ENCODE data around the gene RHEX. TPM values are rescaled to one million over a fixed set of nuclear protein-coding genes. Genes with fewer than 3 reads are reported as not detected.
A peak's percentile ranks its signal among the peaks of the same experiment; 100 is the strongest.

The RHEX gene
- total and polyA plus RNA-seq, 2 of the 13 experiments (the other 11 are each of a cell fraction or from before 2014, with no cell fraction given), result 1.4 to 2.7 TPM

DNA sequence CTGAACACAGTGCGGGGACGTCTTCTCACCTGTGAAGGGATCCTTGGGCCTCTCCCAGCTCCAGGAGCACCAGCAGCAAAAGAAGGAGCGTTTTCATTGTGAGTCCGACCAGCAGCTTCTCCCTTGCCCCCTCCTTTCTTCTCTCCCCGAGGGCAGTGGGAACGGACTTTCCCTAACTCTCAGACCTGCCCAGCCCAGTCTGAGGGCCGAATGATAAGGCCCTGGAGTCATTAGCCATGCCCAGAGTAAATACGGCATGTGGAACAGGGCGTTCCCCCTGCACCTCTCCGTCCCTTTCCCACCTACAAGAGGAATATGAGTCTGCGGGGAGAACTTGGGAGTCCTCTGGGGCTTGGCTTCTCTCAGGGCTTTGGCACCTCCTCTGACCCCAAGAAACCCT lies 29.3 kb upstream of the RHEX start, which contains the start of gene CTSE:
TSS of gene CTSE (minus strand) at position 201 of the 400 bp plus-strand sequence. CDS start at position 97, 104 bp downstream.
- CTCF ChIA-PET (ENCODE audit: low intra/inter-chr PET ratio, low total read pairs), result no interaction called here
- DNase-seq (ENCODE audit: low spot score) (no peak), FAIRE-seq (no peak), ATAC-seq (peak; percentile 54)
- POLR2A ChIA-PET, result no interaction called here
- Histone ChIP-seq H3K4me1 (ENCODE audit: insufficient read depth, low read length) (peaks cover 31% of the 10 kb centered on the region), H3K27me3 (ENCODE audit: control insufficient read depth in 1 of 2, insufficient read depth in 2 of 2, low read length in 2 of 2) (peaks cover 0 to 22% of the 10 kb centered on the region in 2 experiments; a peak in 3 of 5 replicates), H3K4me3 (replicated peaks in 1 of 3; ENCODE audit: insufficient read depth in 1 of 3, low read depth in 2 of 3, low read length in 3 of 3) (no peak within 1 kb of the TSS; a peak in 1 of 6 replicates), H3K79me2 (ENCODE audit: insufficient read depth, low read length) (no peaks in the 10 kb centered on the region), H4K20me1 (ENCODE audit: insufficient read depth, low read length) (no peaks in the 10 kb centered on the region), H3K27ac (ENCODE audit: extremely low read length, insufficient read depth, low read length) (no peak within 1 kb of the TSS), H3K9me3 (ENCODE audit: low read length) (no peaks in the 10 kb centered on the region), H3K9ac (ENCODE audit: insufficient read depth, low read depth, low read length) (no peak within 1 kb of the TSS), H2AFZ (ENCODE audit: low read length) (no peak within 1 kb of the TSS), H3K4me2 (ENCODE audit: low read depth, low read length) (peak within 1 kb of the TSS; percentile 12; the same call in 1 of the 2 replicates), H3K36me3 (replicated peaks in 1 of 2; ENCODE audit: control insufficient read depth in 1 of 2, insufficient read depth in 2 of 2, low read length in 2 of 2) (no peaks in the 10 kb centered on the region)
- TF ChIP-seq ZSCAN20 (CRISPR knock-in tag; IDR thresholded peaks at IDR 0.05; ENCODE audit: borderline replicate concordance), result no peak
- TF ChIP-seq GZF1 (CRISPR knock-in tag; IDR thresholded peaks at IDR 0.05), result peak; percentile 26; the same call in 1 of the 2 replicates
- WGBS (ENCODE audit: low lambda C conversion rate), result 26% methylated on average over 6 of the region's 11 CpGs
- intact Hi-C loops (cut with micrococcal nuclease; ENCODE audit: unreplicated experiment) (no loop called here), in situ Hi-C loops (cut with HindIII; ENCODE audit: extremely low pct_ligation_motif_present, low pct_unique_long_range_greater_than_20kb) (no loop called here)
- no TSS peak for BruUV-seq (replicated peaks)

DNA sequence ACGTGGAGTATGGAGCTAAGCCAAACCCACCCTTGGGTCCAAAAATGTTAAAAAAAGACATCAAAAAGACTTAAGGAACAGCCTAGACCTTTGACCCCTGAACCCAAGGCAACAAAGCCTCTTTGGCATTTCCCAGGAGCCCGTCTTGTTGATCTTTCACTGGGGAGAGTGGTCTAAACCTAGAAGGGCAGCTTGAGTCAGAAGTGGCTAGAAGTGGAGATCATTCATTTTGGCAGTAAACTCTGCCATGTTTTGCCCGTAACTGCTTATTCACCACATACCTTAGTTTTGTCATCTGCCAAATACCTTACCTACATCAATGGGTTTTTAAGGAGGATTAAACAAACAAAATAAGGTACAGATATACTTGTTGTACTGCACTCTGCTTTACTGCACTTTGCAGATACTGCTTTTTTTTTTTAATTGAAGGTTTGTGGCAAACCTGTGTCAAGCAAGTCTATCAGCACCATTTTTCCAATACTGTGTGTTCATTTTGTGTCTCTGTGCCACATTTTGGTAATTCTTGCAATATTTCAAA lies 27.6 kb upstream of the RHEX start:
- BruUV-seq (replicated peaks), result no TSS peak
- Histone ChIP-seq H3K4me2 (ENCODE audit: low read depth, low read length) (no peak overlapping the region), H3K9me3 (ENCODE audit: low read length) (no peaks in the 10 kb centered on the region), H4K20me1 (ENCODE audit: insufficient read depth, low read length) (no peaks in the 10 kb centered on the region), H3K4me3 (replicated peaks in 1 of 3; ENCODE audit: insufficient read depth in 1 of 3, low read depth in 2 of 3, low read length in 3 of 3) (no peak overlapping the region), H3K36me3 (replicated peaks in 1 of 2; ENCODE audit: control insufficient read depth in 1 of 2, insufficient read depth in 2 of 2, low read length in 2 of 2) (no peaks in the 10 kb centered on the region), H3K27me3 (ENCODE audit: control insufficient read depth in 1 of 2, insufficient read depth in 2 of 2, low read length in 2 of 2) (peaks cover 0 to 22% of the 10 kb centered on the region in 2 experiments; a peak in 4 of 5 replicates), H3K4me1 (ENCODE audit: insufficient read depth, low read length) (peaks cover 28% of the 10 kb centered on the region), H3K79me2 (ENCODE audit: insufficient read depth, low read length) (no peaks in the 10 kb centered on the region), H3K9ac (ENCODE audit: insufficient read depth, low read depth, low read length) (no peak overlapping the region), H2AFZ (ENCODE audit: low read length) (no peak overlapping the region), H3K27ac (ENCODE audit: extremely low read length, insufficient read depth, low read length) (no peak overlapping the region)
- TF ChIP-seq SCMH1 (CRISPR knock-in tag; IDR thresholded peaks at IDR 0.05; ENCODE audit: borderline replicate concordance), result no peak
- no peak for TF ChIP-seq RXRA (CRISPR knock-in tag; IDR thresholded peaks at IDR 0.05)
- TF ChIP-seq, protein P1, sequence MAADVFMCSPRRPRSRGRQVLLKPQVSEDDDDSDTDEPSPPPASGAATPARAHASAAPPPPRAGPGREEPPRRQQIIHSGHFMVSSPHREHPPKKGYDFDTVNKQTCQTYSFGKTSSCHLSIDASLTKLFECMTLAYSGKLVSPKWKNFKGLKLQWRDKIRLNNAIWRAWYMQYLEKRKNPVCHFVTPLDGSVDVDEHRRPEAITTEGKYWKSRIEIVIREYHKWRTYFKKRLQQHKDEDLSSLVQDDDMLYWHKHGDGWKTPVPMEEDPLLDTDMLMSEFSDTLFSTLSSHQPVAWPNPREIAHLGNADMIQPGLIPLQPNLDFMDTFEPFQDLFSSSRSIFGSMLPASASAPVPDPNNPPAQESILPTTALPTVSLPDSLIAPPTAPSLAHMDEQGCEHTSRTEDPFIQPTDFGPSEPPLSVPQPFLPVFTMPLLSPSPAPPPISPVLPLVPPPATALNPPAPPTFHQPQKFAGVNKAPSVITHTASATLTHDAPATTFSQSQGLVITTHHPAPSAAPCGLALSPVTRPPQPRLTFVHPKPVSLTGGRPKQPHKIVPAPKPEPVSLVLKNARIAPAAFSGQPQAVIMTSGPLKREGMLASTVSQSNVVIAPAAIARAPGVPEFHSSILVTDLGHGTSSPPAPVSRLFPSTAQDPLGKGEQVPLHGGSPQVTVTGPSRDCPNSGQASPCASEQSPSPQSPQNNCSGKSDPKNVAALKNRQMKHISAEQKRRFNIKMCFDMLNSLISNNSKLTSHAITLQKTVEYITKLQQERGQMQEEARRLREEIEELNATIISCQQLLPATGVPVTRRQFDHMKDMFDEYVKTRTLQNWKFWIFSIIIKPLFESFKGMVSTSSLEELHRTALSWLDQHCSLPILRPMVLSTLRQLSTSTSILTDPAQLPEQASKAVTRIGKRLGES (CRISPR knock-in tag; IDR thresholded peaks at IDR 0.05; ENCODE audit: borderline replicate concordance), result no peak
- ATAC-seq (no peak), DNase-seq (ENCODE audit: low spot score) (no peak), FAIRE-seq (no peak)
- ChIA-PET CTCF (ENCODE audit: low intra/inter-chr PET ratio, low total read pairs) (no interaction called here), POLR2A (no interaction called here)
- in situ Hi-C loops (cut with HindIII; ENCODE audit: extremely low pct_ligation_motif_present, low pct_unique_long_range_greater_than_20kb), result loop anchor here (5.0 kb wide), 1 partner anchor 82 kb away; no protein-coding TSS in a partner anchor
- intact Hi-C loops (cut with micrococcal nuclease; ENCODE audit: unreplicated experiment), result no loop called here
- WGBS (ENCODE audit: low lambda C conversion rate), result 3% methylated on average over 3 of the region's 3 CpGs

Measured in HepG2 (cell line).